SK-N-DZ (cell line): ENCODE results near the gene NNMT.

Experiments used
- DNase-seq: peaks from one replicate; pipeline ENCODE4 v3.0.0-alpha.2; 2015; ENCODE audit warnings: low spot score

NNMT gene

GRCh38 chr11:114344494-114344893, 48.3 kb downstream of the NNMT start:
- DNase-seq = no peak

GRCh38 chr11:114345575-114346222, 49.5 kb downstream of the NNMT start:
- no peak for DNase-seq

DNA sequence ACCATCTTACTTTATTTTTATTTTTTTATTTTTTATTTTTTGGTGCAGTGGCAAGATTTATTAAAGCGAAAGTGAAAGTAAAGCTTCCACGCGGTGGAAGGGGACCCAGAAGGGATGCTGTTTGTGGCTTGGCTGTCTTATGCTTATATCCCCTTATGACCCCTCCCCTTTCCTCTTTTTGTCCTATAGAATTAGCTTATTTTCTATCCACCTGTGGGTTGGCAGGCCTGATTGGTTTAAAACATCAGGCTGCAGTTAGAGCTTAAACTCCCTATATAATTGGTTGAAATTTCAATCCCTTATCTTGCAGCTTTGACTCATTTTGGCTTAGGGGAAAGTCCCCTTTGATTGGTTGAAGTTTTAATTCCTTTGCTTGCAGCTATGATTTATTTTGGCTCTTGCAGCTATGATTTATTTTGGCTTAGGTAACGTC, 50.5 kb downstream of the NNMT start:
- DNase-seq = no peak

DNA sequence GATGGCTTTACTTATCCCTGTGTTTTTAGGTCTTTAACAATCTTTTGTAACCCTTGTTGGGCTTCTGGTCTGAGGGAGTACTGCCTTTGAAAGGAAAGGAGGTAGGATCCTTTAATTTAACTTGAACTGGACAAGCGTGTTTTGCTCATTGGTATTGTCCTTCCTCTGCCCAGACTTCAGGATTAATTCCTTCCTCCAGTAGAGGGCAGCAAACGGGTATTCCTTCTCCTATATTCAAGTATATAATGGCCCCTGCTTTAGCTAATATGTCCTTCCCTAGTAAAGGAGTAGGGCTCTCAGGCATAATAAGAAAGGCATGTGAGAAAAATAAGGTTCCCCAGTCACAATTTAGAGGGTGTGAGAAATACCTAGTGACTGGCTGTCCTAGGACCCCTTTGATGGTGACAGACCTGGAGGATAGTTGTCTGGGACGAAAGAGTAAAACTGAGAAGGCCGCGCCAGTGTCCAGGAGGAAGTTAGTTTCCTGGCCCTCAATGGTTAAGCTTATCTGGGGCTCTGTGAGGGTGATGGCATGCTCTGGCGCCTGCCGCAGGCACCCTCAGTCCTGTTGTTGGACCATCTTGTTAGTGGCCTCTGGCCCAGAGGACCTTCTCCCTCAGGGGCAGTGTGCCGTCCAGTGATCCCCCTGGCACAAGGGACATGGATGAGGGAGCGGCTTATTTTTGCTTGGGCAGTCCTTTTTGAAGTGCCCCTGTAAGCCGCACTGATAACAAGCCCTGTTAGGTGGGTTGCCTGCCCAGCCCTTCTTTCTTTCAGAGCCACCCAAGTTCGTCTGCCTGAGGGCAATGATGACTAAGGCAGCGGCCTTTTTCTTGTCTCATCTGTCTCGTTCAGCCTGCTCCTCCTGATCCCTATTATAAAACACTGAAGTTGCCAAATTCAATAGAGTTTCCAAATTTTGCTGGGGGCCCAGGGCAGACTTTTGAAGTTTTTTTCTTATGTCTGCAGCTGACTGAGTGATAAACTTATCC, 52.3 kb downstream of the NNMT start:
- DNase-seq = peak; percentile 51

- no peak for DNase-seq
Observed at GRCh38 chr11:114350022-114350421, 53.8 kb downstream of the NNMT start.

DNA sequence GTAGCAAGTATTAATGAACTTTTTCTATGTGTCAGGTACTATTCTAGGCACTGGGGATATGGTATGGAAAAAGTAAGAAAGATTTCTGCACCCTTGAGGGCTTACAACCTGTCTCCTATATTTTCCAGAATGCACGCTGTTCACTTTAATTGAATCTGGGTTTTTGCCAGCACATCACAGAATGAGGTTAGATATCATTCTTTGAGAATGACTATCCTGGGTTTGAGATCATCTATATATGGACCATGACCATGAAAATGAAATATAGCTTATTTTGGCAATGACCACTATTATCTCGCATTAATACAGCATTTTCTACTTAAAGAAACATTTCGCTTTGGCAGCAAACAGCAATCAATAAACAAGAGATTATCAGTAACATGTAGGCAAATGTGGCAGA, 57.2 kb downstream of the NNMT start:
- DNase-seq = no peak

DNA sequence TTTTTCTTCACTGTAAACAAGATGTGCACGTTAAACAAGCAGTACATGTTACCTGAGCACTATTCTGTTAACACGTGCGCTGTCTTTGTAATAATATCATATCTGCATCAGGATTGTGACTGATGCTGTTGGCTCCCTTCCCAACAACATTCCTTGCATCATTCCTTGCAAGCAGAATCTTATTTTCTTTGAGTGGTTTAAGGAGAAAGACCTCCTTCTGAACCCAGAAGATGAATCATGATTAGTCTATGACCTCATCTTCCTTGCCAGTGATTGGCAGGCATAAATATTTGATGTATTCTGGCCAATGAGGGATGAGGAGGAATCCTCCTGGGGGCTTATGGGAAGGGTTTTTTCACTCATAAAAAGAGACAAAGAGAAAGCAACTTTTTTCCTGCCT, 57.9 kb downstream of the NNMT start:
- no peak for DNase-seq

DNA sequence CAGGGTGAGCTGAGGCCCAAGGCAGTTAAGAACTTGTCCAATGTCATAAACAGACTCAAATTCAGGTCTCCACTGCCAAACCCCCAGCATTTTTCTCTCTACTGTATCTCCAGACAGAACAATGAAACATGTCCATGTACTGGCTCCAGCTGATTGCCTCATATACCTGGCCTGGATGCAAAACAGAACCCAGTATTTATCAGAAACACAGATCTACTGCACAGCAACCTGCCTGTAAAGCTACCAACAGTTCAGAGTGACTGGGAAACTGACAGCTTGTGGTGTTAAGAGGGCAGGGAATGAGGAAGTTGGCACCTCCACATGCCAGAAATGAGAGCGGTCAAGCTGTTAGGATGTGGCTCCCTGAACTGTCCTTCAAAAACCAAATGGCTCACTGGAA, 62.5 kb downstream of the NNMT start:
- peak; percentile 43 for DNase-seq

- no peak for DNase-seq
Observed at GRCh38 chr11:114359342-114359741, 63.1 kb downstream of the NNMT start.

- DNase-seq = no peak
Observed at GRCh38 chr11:114362326-114362725, 66.1 kb downstream of the NNMT start.

GRCh38 chr11:114362958-114363357, 66.8 kb downstream of the NNMT start:
- no peak for DNase-seq
